Body of pancreas (tissue), 4 donors: ENCODE data around the gene TNFAIP8L3.

Experiments
- POLR2A ChIP-seq, 3 donors: fragments of 450-650 bp; IDR thresholded peaks; one replicate each; pipeline ENCODE4 v1.6.1; 2016; ENCODE audit warnings: antibody characterized with exemption in 3 of 3, mild to moderate bottlenecking in 2 of 3
- TF ChIP-seq, protein P1 (sequence below), 7 experiments: fragments of 450-650 bp in 4 of 7; fragments of 200-600 bp in 3 of 7; sonication (generic) in 3 of 7; IDR thresholded peaks; one replicate each; pipeline ENCODE4 v1.5.1; 2016 to 2019; ENCODE audit warnings: antibody characterized with exemption in 7 of 7

DNA sequence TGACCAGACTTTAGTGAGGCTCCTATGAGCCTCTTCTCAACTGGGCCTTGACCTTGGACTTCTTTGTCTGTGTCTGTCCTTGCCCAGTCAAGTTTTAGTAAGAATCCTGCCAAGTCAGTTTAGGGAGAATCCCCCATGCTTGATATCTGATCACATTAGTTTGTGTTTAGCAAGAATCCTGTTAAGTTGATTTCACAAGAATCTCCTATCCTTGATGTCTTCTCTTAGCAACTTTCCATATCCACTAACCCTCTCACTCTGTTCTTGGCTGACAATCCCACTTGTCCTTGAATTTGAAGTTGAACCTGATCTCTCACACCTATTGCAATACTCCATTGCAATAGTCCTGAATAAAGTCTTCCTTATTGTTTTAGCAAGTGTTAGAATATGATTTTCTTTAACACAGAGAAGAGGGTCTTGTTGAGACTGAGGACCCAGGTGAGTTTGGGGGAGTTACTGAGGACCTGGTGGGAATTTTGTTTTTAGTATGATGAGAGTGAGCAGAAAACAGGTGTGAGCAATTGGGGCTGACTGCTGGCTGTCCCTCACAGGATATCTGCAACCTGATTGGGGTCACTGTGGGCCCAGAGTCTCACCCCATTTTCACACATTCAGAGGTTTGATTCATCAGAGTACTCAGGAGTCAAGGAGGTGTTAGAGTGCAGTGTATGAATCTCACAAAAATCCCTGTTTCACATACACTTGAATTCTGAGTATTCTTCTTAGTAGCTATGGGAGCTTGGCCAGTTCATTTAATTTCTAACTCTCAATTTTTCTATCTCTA is 39.9 kb upstream of the TNFAIP8L3 start:
- TF ChIP-seq, protein P1, sequence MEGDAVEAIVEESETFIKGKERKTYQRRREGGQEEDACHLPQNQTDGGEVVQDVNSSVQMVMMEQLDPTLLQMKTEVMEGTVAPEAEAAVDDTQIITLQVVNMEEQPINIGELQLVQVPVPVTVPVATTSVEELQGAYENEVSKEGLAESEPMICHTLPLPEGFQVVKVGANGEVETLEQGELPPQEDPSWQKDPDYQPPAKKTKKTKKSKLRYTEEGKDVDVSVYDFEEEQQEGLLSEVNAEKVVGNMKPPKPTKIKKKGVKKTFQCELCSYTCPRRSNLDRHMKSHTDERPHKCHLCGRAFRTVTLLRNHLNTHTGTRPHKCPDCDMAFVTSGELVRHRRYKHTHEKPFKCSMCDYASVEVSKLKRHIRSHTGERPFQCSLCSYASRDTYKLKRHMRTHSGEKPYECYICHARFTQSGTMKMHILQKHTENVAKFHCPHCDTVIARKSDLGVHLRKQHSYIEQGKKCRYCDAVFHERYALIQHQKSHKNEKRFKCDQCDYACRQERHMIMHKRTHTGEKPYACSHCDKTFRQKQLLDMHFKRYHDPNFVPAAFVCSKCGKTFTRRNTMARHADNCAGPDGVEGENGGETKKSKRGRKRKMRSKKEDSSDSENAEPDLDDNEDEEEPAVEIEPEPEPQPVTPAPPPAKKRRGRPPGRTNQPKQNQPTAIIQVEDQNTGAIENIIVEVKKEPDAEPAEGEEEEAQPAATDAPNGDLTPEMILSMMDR (IDR thresholded peaks at IDR 0.05), result no peak
- no peak for TF ChIP-seq POLR2A (IDR thresholded peaks at IDR 0.05)
